Fibroblast of lung (primary cell): ENCODE results near the gene ZNF385D.

ENCODE experiments used
- EZH2 ChIP-seq: IDR thresholded peaks from 2 replicates; pipeline ENCODE4 v1.5.1; 2012; ENCODE audit warnings: low read length, control low read depth, mild to moderate bottlenecking; ENCODE audit errors: missing control alignments
- TF ChIP-seq, protein P1 (sequence below), 2 donors: IDR thresholded peaks in 1 of 2; conservative IDR thresholded peaks in 1 of 2; 1 replicate in 1 of 2; 2 replicates in 1 of 2; pipeline ENCODE4 v1.5.1; 2011 to 2012; ENCODE audit warnings: low read length in 2 of 2, control low read depth in 1 of 2, inconsistent platforms in 1 of 2, low read depth in 1 of 2, mild to moderate bottlenecking in 1 of 2

- TF ChIP-seq, protein P1, sequence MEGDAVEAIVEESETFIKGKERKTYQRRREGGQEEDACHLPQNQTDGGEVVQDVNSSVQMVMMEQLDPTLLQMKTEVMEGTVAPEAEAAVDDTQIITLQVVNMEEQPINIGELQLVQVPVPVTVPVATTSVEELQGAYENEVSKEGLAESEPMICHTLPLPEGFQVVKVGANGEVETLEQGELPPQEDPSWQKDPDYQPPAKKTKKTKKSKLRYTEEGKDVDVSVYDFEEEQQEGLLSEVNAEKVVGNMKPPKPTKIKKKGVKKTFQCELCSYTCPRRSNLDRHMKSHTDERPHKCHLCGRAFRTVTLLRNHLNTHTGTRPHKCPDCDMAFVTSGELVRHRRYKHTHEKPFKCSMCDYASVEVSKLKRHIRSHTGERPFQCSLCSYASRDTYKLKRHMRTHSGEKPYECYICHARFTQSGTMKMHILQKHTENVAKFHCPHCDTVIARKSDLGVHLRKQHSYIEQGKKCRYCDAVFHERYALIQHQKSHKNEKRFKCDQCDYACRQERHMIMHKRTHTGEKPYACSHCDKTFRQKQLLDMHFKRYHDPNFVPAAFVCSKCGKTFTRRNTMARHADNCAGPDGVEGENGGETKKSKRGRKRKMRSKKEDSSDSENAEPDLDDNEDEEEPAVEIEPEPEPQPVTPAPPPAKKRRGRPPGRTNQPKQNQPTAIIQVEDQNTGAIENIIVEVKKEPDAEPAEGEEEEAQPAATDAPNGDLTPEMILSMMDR (conservative IDR thresholded peaks at IDR 0.05 in 1 of 2, IDR thresholded peaks at IDR 0.05 in 1 of 2; ENCODE audit: low read depth in 1 of 2, low read length in 2 of 2), result no peak
- TF ChIP-seq EZH2, result no peak
These were observed 44.9 kb upstream of the ZNF385D start for GRCh38 chr3:21795921-21796320.
